GM23338 (cell line): ENCODE measurements around the gene DACH1. TPM values are rescaled to one million over a fixed set of nuclear protein-coding genes. Genes with fewer than 3 reads are reported as not detected.

Source experiments
- ATAC-seq: fragments of 200-7000 bp; cut with Tn5 transposase; 3 replicates; pipeline ENCODE4 v1.9.1; 2020
- DNase-seq: peaks from one replicate; pipeline ENCODE4 v3.0.0-alpha.2; 2015; ENCODE audit warnings: low spot score
- H2AFZ ChIP-seq: fragments of 200-600 bp; sonication (generic); 2 replicates; pipeline ENCODE4 v1.8.0; 2016; ENCODE audit warnings: antibody characterized with exemption, mild to moderate bottlenecking, moderate library complexity
- H3F3A ChIP-seq: fragments of 200-600 bp; sonication (generic); replicated peaks from 2 replicates; pipeline ENCODE4 v1.8.0; 2017; ENCODE audit warnings: antibody characterized with exemption, mixed run types, low read depth
- H3K27ac ChIP-seq: fragments of 200-600 bp; sonication (generic); 2 replicates; pipeline ENCODE4 v1.6.1; 2016; ENCODE audit warnings: low read depth
- H3K27me3 ChIP-seq: fragments of 200-600 bp; sonication (generic); 2 replicates; pipeline ENCODE4 v1.8.0; 2016; ENCODE audit warnings: mild to moderate bottlenecking, mixed run types, moderate library complexity; ENCODE audit not compliant: insufficient read depth
- H3K36me3 ChIP-seq: fragments of 200-600 bp; sonication (generic); 2 replicates; pipeline ENCODE4 v1.8.0; 2016; ENCODE audit warnings: mild to moderate bottlenecking; ENCODE audit not compliant: insufficient read depth
- H3K4me1 ChIP-seq: fragments of 200-600 bp; sonication (generic); 2 replicates; pipeline ENCODE4 v1.8.0; 2016; ENCODE audit warnings: mild to moderate bottlenecking, moderate library complexity; ENCODE audit not compliant: insufficient read depth
- H3K4me2 ChIP-seq: fragments of 200-600 bp; sonication (generic); 2 replicates; pipeline ENCODE4 v1.7.1; 2017; ENCODE audit warnings: mixed run types
- H3K4me3 ChIP-seq: fragments of 200-600 bp; sonication (generic); 2 replicates; pipeline ENCODE4 v1.6.1; 2016; ENCODE audit warnings: mixed run types
- H3K79me2 ChIP-seq: fragments of 200-600 bp; sonication (generic); replicated peaks from 2 replicates; pipeline ENCODE4 v1.8.0; 2017; ENCODE audit warnings: mild to moderate bottlenecking; ENCODE audit not compliant: insufficient read depth
- H3K9me2 ChIP-seq: fragments of 200-600 bp; sonication (generic); 2 replicates; pipeline ENCODE4 v1.8.0; 2017; ENCODE audit not compliant: insufficient read depth
- H4K20me1 ChIP-seq: fragments of 200-600 bp; sonication (generic); replicated peaks from 2 replicates; pipeline ENCODE4 v1.8.0; 2017; ENCODE audit warnings: mild to moderate bottlenecking; ENCODE audit not compliant: insufficient read depth
- H3K27ac Mint-ChIP-seq: 2 replicates; pipeline ENCODE4 v1.8.0; 2020; ENCODE audit warnings: inconsistent platforms, mild to moderate bottlenecking, moderate library complexity, mixed read lengths
- H3K27me3 Mint-ChIP-seq: 3 replicates; pipeline ENCODE4 v1.8.0; 2022; ENCODE audit warnings: low read depth, mild to moderate bottlenecking, moderate library complexity, mixed read lengths, inconsistent platforms; ENCODE audit not compliant: insufficient read depth, poor library complexity
- H3K36me3 Mint-ChIP-seq: 3 replicates; pipeline ENCODE4 v1.8.0; 2021; ENCODE audit warnings: low read depth, mild to moderate bottlenecking, inconsistent platforms, moderate library complexity, mixed read lengths
- H3K4me1 Mint-ChIP-seq: 3 replicates; pipeline ENCODE4 v1.8.0; 2020; ENCODE audit warnings: mild to moderate bottlenecking, inconsistent platforms, mixed read lengths
- H3K4me3 Mint-ChIP-seq: 3 replicates; pipeline ENCODE4 v1.8.0; 2021; ENCODE audit warnings: moderate library complexity, mild to moderate bottlenecking, inconsistent platforms, mixed read lengths
- H3K9me3 Mint-ChIP-seq: 3 replicates; pipeline ENCODE4 v1.8.0; 2020; ENCODE audit warnings: moderate library complexity, mild to moderate bottlenecking, inconsistent platforms, mixed read lengths
- CTCF ChIP-seq, 2 experiments: fragments of 200-600 bp in 1 of 2; sonication (generic) in 1 of 2; conservative IDR thresholded peaks; 2 replicates each; pipeline versions ENCODE4 v1.5.1 to v1.6.1; 2016 to 2017; ENCODE audit warnings: antibody characterized with exemption in 2 of 2, low read depth in 2 of 2, mild to moderate bottlenecking in 2 of 2, moderate library complexity in 1 of 2
- EZH2phosphoT487 ChIP-seq: fragments of 200-600 bp; sonication (generic); IDR thresholded peaks from one replicate; pipeline ENCODE4 v1.8.1; 2018; ENCODE audit warnings: antibody characterized with exemption; ENCODE audit not compliant: unreplicated experiment
- POLR2AphosphoS5 ChIP-seq: IDR thresholded peaks from 2 replicates; pipeline ENCODE4 v1.6.1; 2016; ENCODE audit warnings: antibody characterized with exemption, low read depth
- ZNF462 ChIP-seq: fragments of 250-450 bp; sonication (Bioruptor Pico); IDR thresholded peaks from 2 replicates; pipeline ENCODE4 v1.5.0; 2020; ENCODE audit warnings: mild to moderate bottlenecking, moderate library complexity
- polyA plus RNA-seq: library from polyadenylated mRNA; unstranded; fragments of >200 nt; fragmentation: Nextera tagmentation; extraction: Ambion mirVana; gene quantifications from 2 replicates; pipeline ENCODE4 v1.2.1, GENCODE V29; 2016
- total RNA-seq: library from RNA; depleted of rRNA; stranded (reverse); fragments of >200 nt; shearing (Covaris generic); gene quantifications from 2 replicates; pipeline ENCODE4 v1.2.3, GENCODE V29; 2014

The DACH1 gene
- total and polyA plus RNA-seq, 2 experiments from 2014 or later: 0.45 to 0.57 TPM

- ATAC-seq: no peak
- no peaks in the 10 kb centered on the region for H3K27me3 Mint-ChIP-seq
Observed at GRCh38 chr13:71515744-71516038, 351.3 kb downstream of the DACH1 start.

More at GRCh38 chr13:71515744-71516038, 351.3 kb downstream of the DACH1 start:
- no peak overlapping the region for H3K27ac ChIP-seq
- no peak for DNase-seq
- H3K79me2 ChIP-seq: no peaks in the 10 kb centered on the region
- H3K36me3 Mint-ChIP-seq: no peaks in the 10 kb centered on the region
- H3K9me3 Mint-ChIP-seq: no peaks in the 10 kb centered on the region
- no peak overlapping the region for H2AFZ ChIP-seq
- no peaks in the 10 kb centered on the region for H3K4me1 Mint-ChIP-seq
- no peaks in the 10 kb centered on the region for H4K20me1 ChIP-seq
- H3K4me3 ChIP-seq: no peak overlapping the region
- 0 out of 2 replicates have a peak, but pooled peaks cover 4% of the 10 kb centered on the region for H3K4me1 ChIP-seq
- no peaks in the 10 kb centered on the region for H3F3A ChIP-seq
- no peak overlapping the region for H3K4me2 ChIP-seq
- no peak overlapping the region for H3K27ac Mint-ChIP-seq
- TF ChIP-seq EZH2phosphoT487 (no peak), POLR2AphosphoS5 (no peak), ZNF462 (no peak), CTCF (conservative IDR thresholded peaks at IDR 0.05; ENCODE audit: low read depth in 2 of 2) (no peak)
- no peaks in the 10 kb centered on the region for H3K36me3 ChIP-seq
- H3K9me2 ChIP-seq: no peaks in the 10 kb centered on the region
- H3K27me3 ChIP-seq: no peaks in the 10 kb centered on the region
- no peak overlapping the region for H3K4me3 Mint-ChIP-seq
